Measurements from ENCODE around the gene CLEC3A. TPM values are rescaled to one million over a fixed set of nuclear protein-coding genes. Genes with fewer than 3 reads are reported as not detected.

The CLEC3A gene
- total and polyA plus RNA-seq, 2 donors (not counting 3 experiments of a cell fraction or from before 2014, with no cell fraction given), result not detected

DNA sequence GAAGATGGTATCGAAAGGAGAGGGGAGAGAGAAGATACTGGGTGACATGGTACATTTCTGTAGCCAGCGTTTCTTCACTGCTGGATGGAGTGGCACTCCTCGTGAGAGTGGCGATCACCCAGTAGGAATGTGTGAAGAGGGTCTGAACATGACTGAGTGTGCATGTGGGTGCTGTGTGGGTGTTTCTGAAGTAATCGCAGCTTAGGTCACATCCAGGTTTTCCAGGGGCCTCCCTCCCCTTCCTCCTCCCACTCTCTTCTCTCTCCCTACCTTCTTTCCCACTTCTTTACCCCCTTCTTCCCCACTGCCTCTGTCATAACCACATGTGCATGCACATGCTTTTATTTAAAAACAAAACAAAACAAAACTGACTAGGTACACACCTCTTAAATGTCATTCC, 1.8 kb downstream of the CLEC3A start:
- H2AFZ ChIP-seq (ENCODE audit: low read depth, low read length), result no peak overlapping the region
- no peaks in the 10 kb centered on the region for H3K4me1 ChIP-seq (ENCODE audit: control insufficient read depth, extremely low read depth, insufficient read depth, low read length)
- H3K9me3 ChIP-seq (replicated peaks; ENCODE audit: control insufficient read depth, insufficient read depth, low read length), result no peaks in the 10 kb centered on the region
- FAIRE-seq (no peak), DNase-seq (ENCODE audit: low read depth, low spot score) (no peak)
- no TSS peak for BruUV-seq (replicated peaks)
- dilution Hi-C loops (cut with MboI; ENCODE audit: extremely low pct_ligation_motif_present, low sequenced_read_pairs) (no loop called here), intact Hi-C loops (cut with micrococcal nuclease) (no loop called here)
- no peak overlapping the region for H3K9ac ChIP-seq (replicated peaks; ENCODE audit: extremely low read depth, insufficient read depth, low read length)
- POLR2A ChIA-PET, result no interaction called here
- H3K4me2 ChIP-seq (ENCODE audit: insufficient read depth, low read length), result no peak overlapping the region
- no peaks in the 10 kb centered on the region for H3K27me3 ChIP-seq (ENCODE audit: control insufficient read depth in 2 of 2, insufficient read depth in 2 of 2, low read length in 2 of 2)
- no peaks in the 10 kb centered on the region for H3K36me3 ChIP-seq (ENCODE audit: control insufficient read depth in 2 of 2, extremely low read depth in 1 of 2, insufficient read depth in 2 of 2, low read length in 2 of 2)
- H3K4me3 ChIP-seq (replicated peaks in 1 of 3; ENCODE audit: insufficient read depth in 1 of 3, low read depth in 1 of 3, low read length in 3 of 3), result no peak overlapping the region
- H3K79me2 ChIP-seq (ENCODE audit: control insufficient read depth, insufficient read depth, low read length), result no peaks in the 10 kb centered on the region
- CTCF ChIA-PET, result no interaction called here
- no peaks in the 10 kb centered on the region for H4K20me1 ChIP-seq (replicated peaks; ENCODE audit: control insufficient read depth, extremely low read depth, insufficient read depth, low read length)
- no peaks in the 10 kb centered on the region for H3K9me1 ChIP-seq (replicated peaks; ENCODE audit: control insufficient read depth, extremely low read depth, insufficient read depth, low read length)
- no peak overlapping the region for H3K27ac ChIP-seq (ENCODE audit: insufficient read depth, low read depth, low read length)
- TF ChIP-seq GATA2 (IDR thresholded peaks at IDR 0.05; ENCODE audit: insufficient read depth, insufficient read length, low read depth, low read length) (no peak), EZH2 (IDR thresholded peaks at IDR 0.05; ENCODE audit: borderline replicate concordance, low read depth, low read length, severe bottlenecking) (no peak), FOS (IDR thresholded peaks at IDR 0.05; ENCODE audit: borderline replicate concordance, insufficient read depth, low read length) (no peak), MYC (IDR thresholded peaks at IDR 0.05; ENCODE audit: low read depth, low read length) (no peak), JUN (IDR thresholded peaks at IDR 0.05; ENCODE audit: borderline replicate concordance, insufficient read depth, insufficient read length, low read depth) (no peak), POLR2A (IDR thresholded peaks at IDR 0.05; ENCODE audit: low read depth, low read length) (no peak), POLR2AphosphoS5 (IDR thresholded peaks at IDR 0.05; ENCODE audit: insufficient read depth, low read depth, low read length) (no peak)
- TF ChIP-seq, protein P1, sequence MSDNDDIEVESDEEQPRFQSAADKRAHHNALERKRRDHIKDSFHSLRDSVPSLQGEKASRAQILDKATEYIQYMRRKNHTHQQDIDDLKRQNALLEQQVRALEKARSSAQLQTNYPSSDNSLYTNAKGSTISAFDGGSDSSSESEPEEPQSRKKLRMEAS (IDR thresholded peaks at IDR 0.05; ENCODE audit: insufficient read depth, insufficient read length), result no peak
- TF ChIP-seq, protein P2, sequence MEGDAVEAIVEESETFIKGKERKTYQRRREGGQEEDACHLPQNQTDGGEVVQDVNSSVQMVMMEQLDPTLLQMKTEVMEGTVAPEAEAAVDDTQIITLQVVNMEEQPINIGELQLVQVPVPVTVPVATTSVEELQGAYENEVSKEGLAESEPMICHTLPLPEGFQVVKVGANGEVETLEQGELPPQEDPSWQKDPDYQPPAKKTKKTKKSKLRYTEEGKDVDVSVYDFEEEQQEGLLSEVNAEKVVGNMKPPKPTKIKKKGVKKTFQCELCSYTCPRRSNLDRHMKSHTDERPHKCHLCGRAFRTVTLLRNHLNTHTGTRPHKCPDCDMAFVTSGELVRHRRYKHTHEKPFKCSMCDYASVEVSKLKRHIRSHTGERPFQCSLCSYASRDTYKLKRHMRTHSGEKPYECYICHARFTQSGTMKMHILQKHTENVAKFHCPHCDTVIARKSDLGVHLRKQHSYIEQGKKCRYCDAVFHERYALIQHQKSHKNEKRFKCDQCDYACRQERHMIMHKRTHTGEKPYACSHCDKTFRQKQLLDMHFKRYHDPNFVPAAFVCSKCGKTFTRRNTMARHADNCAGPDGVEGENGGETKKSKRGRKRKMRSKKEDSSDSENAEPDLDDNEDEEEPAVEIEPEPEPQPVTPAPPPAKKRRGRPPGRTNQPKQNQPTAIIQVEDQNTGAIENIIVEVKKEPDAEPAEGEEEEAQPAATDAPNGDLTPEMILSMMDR (IDR thresholded peaks at IDR 0.05; ENCODE audit: extremely low read depth in 1 of 2, insufficient read depth in 1 of 2, low read depth in 1 of 2, low read length in 2 of 2), result no peak

Data from endothelial cell of umbilical vein (primary cell).